IMR-90 (cell line): ENCODE measurements around the gene FOLH1. TPM values are rescaled to one million over a fixed set of nuclear protein-coding genes. Genes with fewer than 3 reads are reported as not detected.
"Not testable (repeated sequence)": the region's sequence is repeated elsewhere in the genome, so short reads cannot be mapped to it uniquely, and the experiment has no call there.

Experiments used
- ATAC-seq: fragments of 200-7000 bp; cut with Tn5 transposase; 2 replicates; pipeline ENCODE4 v1.9.1; 2020; ENCODE audit warnings: low read depth, mild to moderate bottlenecking, moderate library complexity
- BruUV-seq: library from RNA; stranded (reverse); fragments of 400-500 nt; replicated peaks from 2 replicates; lab custom pipeline; 2021; lab: Mats Ljungman, UMichigan
- CTCF ChIA-PET: fragments of 300-600 bp; formaldehyde crosslinking; extraction: SDS; loops from one replicate; lab custom pipeline; 2021; ENCODE audit warnings: antibody characterized with exemption; lab: Yijun Ruan, JAX
- POLR2A ChIA-PET: fragments of 300-600 bp; sonication (Branson Sonifier 250); formaldehyde crosslinking; loops from one replicate; lab custom pipeline; 2022; ENCODE audit warnings: antibody characterized with exemption; ENCODE audit not compliant: unreplicated experiment; lab: Charles Lee
- DNase-seq: peaks from one replicate; pipeline ENCODE4 v3.0.0; 2013
- H2AFZ ChIP-seq: replicated peaks from 2 replicates; pipeline ENCODE3; 2013; ENCODE audit warnings: low read length, mild to moderate bottlenecking; ENCODE audit not compliant: poor library complexity
- H2AK5ac ChIP-seq: 2 replicates; pipeline ENCODE4 v1.6.1; 2013; ENCODE audit warnings: low read depth, low read length, inconsistent platforms
- H2AK9ac ChIP-seq: replicated peaks from 2 replicates; pipeline ENCODE3; 2013; ENCODE audit warnings: mild to moderate bottlenecking, low read depth, low read length, moderate library complexity; ENCODE audit not compliant: poor library complexity
- H2BK120ac ChIP-seq: 2 replicates; pipeline ENCODE4 v1.6.1; 2013; ENCODE audit warnings: low read depth, low read length, inconsistent platforms
- H2BK15ac ChIP-seq: 3 replicates; pipeline ENCODE4 v1.6.1; 2013; ENCODE audit warnings: low read depth, low read length, inconsistent platforms
- H2BK20ac ChIP-seq: 2 replicates; pipeline ENCODE4 v1.6.1; 2013; ENCODE audit warnings: low read depth, mild to moderate bottlenecking, inconsistent platforms, low read length, moderate library complexity
- H2BK5ac ChIP-seq: 2 replicates; pipeline ENCODE4 v1.6.1; 2013; ENCODE audit warnings: mild to moderate bottlenecking, low read depth, low read length, inconsistent platforms; ENCODE audit not compliant: poor library complexity, severe bottlenecking
- H3K14ac ChIP-seq: replicated peaks from 2 replicates; pipeline ENCODE4 v1.6.1; 2013; ENCODE audit warnings: low read depth, low read length, inconsistent platforms
- H3K18ac ChIP-seq: 2 replicates; pipeline ENCODE4 v1.6.1; 2013; ENCODE audit warnings: low read depth, low read length, control low read depth
- H3K23ac ChIP-seq: 2 replicates; pipeline ENCODE4 v1.6.1; 2013; ENCODE audit warnings: low read depth, low read length, inconsistent platforms
- H3K27ac ChIP-seq: 2 replicates; pipeline ENCODE4 v1.5.1; 2013; ENCODE audit warnings: mild to moderate bottlenecking, control low read depth, low read length; ENCODE audit not compliant: insufficient read depth
- H3K27me3 ChIP-seq: 2 replicates; pipeline ENCODE4 v1.6.1; 2013; ENCODE audit warnings: low read length; ENCODE audit not compliant: control insufficient read depth, insufficient read depth
- H3K36me3 ChIP-seq: 2 replicates; pipeline ENCODE4 v1.6.1; 2013; ENCODE audit warnings: low read length, mixed read lengths; ENCODE audit not compliant: control insufficient read depth, insufficient read depth
- H3K4ac ChIP-seq: 2 replicates; pipeline ENCODE4 v1.6.1; 2013; ENCODE audit warnings: low read depth, low read length, inconsistent platforms
- H3K4me1 ChIP-seq: 2 replicates; pipeline ENCODE4 v1.6.1; 2013; ENCODE audit warnings: low read length, mixed read lengths; ENCODE audit not compliant: control insufficient read depth, insufficient read depth
- H3K4me2 ChIP-seq: 2 replicates; pipeline ENCODE4 v1.6.1; 2013; ENCODE audit warnings: low read depth, mild to moderate bottlenecking, control low read depth, low read length, moderate library complexity
- H3K4me3 ChIP-seq: 2 replicates; pipeline ENCODE4 v1.5.1; 2013; ENCODE audit warnings: low read depth, mild to moderate bottlenecking, control low read depth, low read length, moderate library complexity; ENCODE audit not compliant: insufficient read depth
- H3K56ac ChIP-seq: 2 replicates; pipeline ENCODE4 v1.6.1; 2013; ENCODE audit warnings: low read length, inconsistent platforms; ENCODE audit not compliant: insufficient read depth; ENCODE audit errors: extremely low read depth
- H3K79me1 ChIP-seq, 2 experiments: 2 replicates each; pipeline ENCODE4 v1.6.1; 2013; ENCODE audit warnings: low read length in 2 of 2, inconsistent platforms in 1 of 2, low read depth in 1 of 2
- H3K9ac ChIP-seq: 2 replicates; pipeline ENCODE4 v1.6.1; 2013; ENCODE audit warnings: low read depth, low read length, control low read depth
- H3K9me1 ChIP-seq: 2 replicates; pipeline ENCODE4 v1.6.1; 2013; ENCODE audit warnings: low read length, inconsistent platforms; ENCODE audit not compliant: insufficient read depth
- H3K9me3 ChIP-seq: 2 replicates; pipeline ENCODE4 v1.6.1; 2013; ENCODE audit warnings: low read length; ENCODE audit not compliant: control insufficient read depth, insufficient read depth
- H4K20me1 ChIP-seq: 2 replicates; pipeline ENCODE4 v1.6.1; 2013; ENCODE audit warnings: low read length, inconsistent platforms; ENCODE audit not compliant: insufficient read depth
- H4K5ac ChIP-seq: 2 replicates; pipeline ENCODE4 v1.6.1; 2013; ENCODE audit warnings: mild to moderate bottlenecking, low read depth, low read length, control low read depth
- H4K8ac ChIP-seq, 2 experiments: 2 replicates each; pipeline ENCODE4 v1.6.1; 2013; ENCODE audit warnings: low read depth in 2 of 2, low read length in 2 of 2, control low read depth in 1 of 2, inconsistent platforms in 1 of 2
- H4K91ac ChIP-seq: 2 replicates; pipeline ENCODE4 v1.6.1; 2013; ENCODE audit warnings: low read depth, low read length, inconsistent platforms; ENCODE audit not compliant: insufficient read depth
- WGBS, 2 experiments: methylation state at CpG; one replicate each; pipeline versions ENCODE4 v1.1.5 to v1.1.7; 2013; ENCODE audit warnings: missing lambda C conversion rate in 2 of 2; ENCODE audit not compliant: insufficient read length in 1 of 2; ENCODE audit errors: extremely low coverage in 2 of 2; 5-methylcytosine and 5-hydroxymethylcytosine counted together
- dilution Hi-C: fragments of 300-500 bp; cut with HindIII; formaldehyde crosslinking; loops from one replicate; pipeline ENCODE4 v1.14.3; 2018; ENCODE audit warnings: low sequenced_read_pairs; ENCODE audit not compliant: unreplicated experiment
- in situ Hi-C: fragments of 300-500 bp; cut with MboI; formaldehyde crosslinking; loops from 3 replicates; pipeline ENCODE4 v1.14.3; 2019; ENCODE audit warnings: low sequenced_read_pairs, inconsistent platforms, mixed read lengths
- intact Hi-C: fragments of 100-400 bp; cut with micrococcal nuclease; formaldehyde crosslinking; loops from 2 replicates; pipeline ENCODE4 v1.10.0; 2022
- polyA plus RNA-seq, 3 experiments: library from polyadenylated mRNA; depleted of rRNA; stranded (reverse); fragments of >200 nt; gene quantifications; 2 replicates each; pipeline ENCODE4 v1.2.3, GENCODE V29; 2012; ENCODE audit warnings: low replicate concordance in 1 of 3
- total RNA-seq: library from RNA; depleted of rRNA; stranded (reverse); fragments of >200 nt; gene quantifications from 2 replicates; pipeline ENCODE4 v1.2.3, GENCODE V29; 2012

Gene FOLH1
- total and polyA plus RNA-seq, 2 of the 4 experiments (the other 2 are of a cell fraction): not detected

DNA sequence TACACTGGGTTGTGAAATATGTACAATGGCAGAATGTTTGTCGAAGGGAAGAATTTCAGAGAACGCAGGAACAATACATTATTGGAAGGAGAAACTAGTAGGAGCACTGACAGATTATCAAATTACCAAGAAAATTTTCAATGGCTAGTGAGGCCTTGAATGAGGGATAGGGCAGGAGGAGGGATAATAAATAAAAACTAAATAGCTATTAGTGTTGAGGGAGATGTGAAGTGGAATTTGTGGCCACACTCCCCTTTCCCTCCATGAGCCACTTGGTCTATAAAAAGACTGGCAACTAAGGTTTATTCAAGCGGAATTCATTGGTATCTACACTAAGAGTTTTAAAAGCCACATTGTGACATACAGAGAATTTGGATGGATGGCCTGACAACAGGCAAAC is 41.0 kb upstream of the FOLH1 start:
- H4K5ac ChIP-seq, H2BK5ac ChIP-seq, H3K4me1 ChIP-seq, intact Hi-C loops, DNase-seq, H2BK120ac ChIP-seq, dilution Hi-C loops, H4K20me1 ChIP-seq, H2BK15ac ChIP-seq, H3K4me3 ChIP-seq, BruUV-seq, H2AK9ac ChIP-seq, in situ Hi-C loops, POLR2A ChIA-PET, H4K91ac ChIP-seq, H3K4ac ChIP-seq, H3K9me1 ChIP-seq, H3K56ac ChIP-seq, H2BK20ac ChIP-seq, H3K9me3 ChIP-seq, CTCF ChIA-PET, H2AK5ac ChIP-seq, H3K79me1 ChIP-seq, H3K36me3 ChIP-seq, H3K23ac ChIP-seq, H3K4me2 ChIP-seq, H3K27ac ChIP-seq, H3K18ac ChIP-seq, H3K14ac ChIP-seq, H4K8ac ChIP-seq, H3K27me3 ChIP-seq, H3K9ac ChIP-seq, H2AFZ ChIP-seq, ATAC-seq: not testable (repeated sequence)
- WGBS, 2 experiments: no CpG with 5 or more reads among the region's 3 CpGs

DNA sequence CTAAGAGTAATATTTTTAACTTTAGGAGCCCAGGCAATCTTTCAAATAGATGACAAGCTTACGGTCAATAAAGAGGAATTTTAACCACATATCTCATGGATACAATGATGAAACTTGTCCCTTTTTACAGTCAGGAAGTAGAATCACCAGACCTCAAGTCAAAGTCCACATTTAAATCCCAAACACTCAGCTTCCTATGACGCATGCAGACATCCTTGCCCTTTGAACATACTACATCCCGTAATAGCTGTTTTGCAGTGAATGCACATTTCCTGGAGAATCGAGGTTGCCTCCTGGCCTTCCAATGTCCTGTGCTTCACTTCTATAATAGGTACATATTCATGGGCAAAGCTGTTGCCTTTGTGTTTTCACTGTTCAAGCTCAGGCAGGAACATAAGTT is 25.3 kb upstream of the FOLH1 start:
- in situ Hi-C loops, H2AFZ ChIP-seq, H2AK9ac ChIP-seq, H3K4me2 ChIP-seq, H3K56ac ChIP-seq, H2BK15ac ChIP-seq, H3K4me1 ChIP-seq, dilution Hi-C loops, ATAC-seq, H2BK5ac ChIP-seq, BruUV-seq, H4K91ac ChIP-seq, H3K9me3 ChIP-seq, H4K20me1 ChIP-seq, H3K79me1 ChIP-seq, H3K27me3 ChIP-seq, H3K4ac ChIP-seq, H4K5ac ChIP-seq, H3K23ac ChIP-seq, intact Hi-C loops, H3K14ac ChIP-seq, H3K4me3 ChIP-seq, H3K18ac ChIP-seq, H2BK120ac ChIP-seq, H3K27ac ChIP-seq, H2BK20ac ChIP-seq, H2AK5ac ChIP-seq, H3K9me1 ChIP-seq, H3K9ac ChIP-seq, H4K8ac ChIP-seq, POLR2A ChIA-PET, DNase-seq, H3K36me3 ChIP-seq, CTCF ChIA-PET: not testable (repeated sequence)
- 40% methylated on average over 1 of the region's 4 CpGs; no CpG with 5 or more reads in 1 of the 2 experiments for WGBS, 2 experiments
